Measurements from ENCODE around the gene LPAR6.

LPAR6 gene

GRCh38 chr13:48400090-48400694, 12.7 kb downstream of the LPAR6 start:
- CTCF ChIA-PET, result no interaction called here
- POLR2A ChIA-PET, result no interaction called here
- DNase-seq (ENCODE audit: extremely low spot score), result no peak
- no peak for TF ChIP-seq LEF1 (IDR thresholded peaks at IDR 0.05; ENCODE audit: borderline replicate concordance)

- no peak for DNase-seq (ENCODE audit: extremely low spot score)
- TF ChIP-seq LEF1 (IDR thresholded peaks at IDR 0.05; ENCODE audit: borderline replicate concordance) (no peak), TARDBP (IDR thresholded peaks at IDR 0.05) (no peak), SP1 (IDR thresholded peaks at IDR 0.05) (no peak), ARNT (IDR thresholded peaks at IDR 0.05) (no peak), SUZ12 (IDR thresholded peaks at IDR 0.05) (no peak), HDGF (IDR thresholded peaks at IDR 0.05; ENCODE audit: borderline replicate concordance) (no peak), FOXK2 (IDR thresholded peaks at IDR 0.05) (no peak), ZNF384 (IDR thresholded peaks at IDR 0.05) (no peak), BHLHE40 (IDR thresholded peaks at IDR 0.05; ENCODE audit: borderline replicate concordance) (no peak), CTBP1 (IDR thresholded peaks at IDR 0.05; ENCODE audit: borderline replicate concordance) (no peak), FOXM1 (IDR thresholded peaks at IDR 0.05; ENCODE audit: borderline replicate concordance) (no peak), ELF4 (IDR thresholded peaks at IDR 0.05) (no peak), FOXA1 (IDR thresholded peaks at IDR 0.05) (no peak)
- CTCF ChIA-PET, result no interaction called here
- POLR2A ChIA-PET, result no interaction called here
These were observed 14.3 kb downstream of the LPAR6 start for GRCh38 chr13:48398450-48399095.

GRCh38 chr13:48397744-48398143, 15.2 kb downstream of the LPAR6 start:
- ChIA-PET CTCF (no interaction called here), POLR2A (no interaction called here)
- no peak for DNase-seq (ENCODE audit: extremely low spot score)
- no peak for TF ChIP-seq ELF4 (IDR thresholded peaks at IDR 0.05)
- no peak for TF ChIP-seq SP1 (IDR thresholded peaks at IDR 0.05)
- no peak for TF ChIP-seq CTBP1 (IDR thresholded peaks at IDR 0.05; ENCODE audit: borderline replicate concordance)
- no peak for TF ChIP-seq ZNF384 (IDR thresholded peaks at IDR 0.05)
- no peak for TF ChIP-seq FOXM1 (IDR thresholded peaks at IDR 0.05; ENCODE audit: borderline replicate concordance)
- no peak for TF ChIP-seq L3MBTL2 (conservative IDR thresholded peaks at IDR 0.05)
- no peak for TF ChIP-seq PKNOX1 (IDR thresholded peaks at IDR 0.05)
- no peak for TF ChIP-seq FOXA1 (IDR thresholded peaks at IDR 0.05)
- no peak for TF ChIP-seq BHLHE40 (IDR thresholded peaks at IDR 0.05; ENCODE audit: borderline replicate concordance)
- TF ChIP-seq ARNT (IDR thresholded peaks at IDR 0.05), result no peak
- TF ChIP-seq TARDBP (IDR thresholded peaks at IDR 0.05), result no peak

GRCh38 chr13:48393698-48394085, 19.2 kb downstream of the LPAR6 start:
- TF ChIP-seq NFRKB (IDR thresholded peaks at IDR 0.05), result no peak
- no peak for TF ChIP-seq ARNT (IDR thresholded peaks at IDR 0.05)
- TF ChIP-seq ZNF384 (IDR thresholded peaks at IDR 0.05), result no peak
- no peak for TF ChIP-seq L3MBTL2 (conservative IDR thresholded peaks at IDR 0.05)
- no peak for TF ChIP-seq PKNOX1 (IDR thresholded peaks at IDR 0.05)
- TF ChIP-seq FOXA1 (IDR thresholded peaks at IDR 0.05), result no peak
- TF ChIP-seq FOXM1 (IDR thresholded peaks at IDR 0.05; ENCODE audit: borderline replicate concordance), result no peak
- TF ChIP-seq TARDBP (IDR thresholded peaks at IDR 0.05), result no peak
- no peak for TF ChIP-seq LEF1 (IDR thresholded peaks at IDR 0.05; ENCODE audit: borderline replicate concordance)
- no peak for TF ChIP-seq HDGF (IDR thresholded peaks at IDR 0.05; ENCODE audit: borderline replicate concordance)
- no peak for TF ChIP-seq CTBP1 (IDR thresholded peaks at IDR 0.05; ENCODE audit: borderline replicate concordance)
- TF ChIP-seq SUZ12 (IDR thresholded peaks at IDR 0.05), result no peak
- TF ChIP-seq SP1 (IDR thresholded peaks at IDR 0.05), result no peak
- no peak for TF ChIP-seq ELF4 (IDR thresholded peaks at IDR 0.05)
- TF ChIP-seq FOXK2 (IDR thresholded peaks at IDR 0.05), result no peak
- DNase-seq (ENCODE audit: extremely low spot score), result no peak
- ChIA-PET CTCF (no interaction called here), POLR2A (no interaction called here)

GRCh38 chr13:48393030-48393697, 19.7 kb downstream of the LPAR6 start:
- CTCF ChIA-PET, result no interaction called here
- DNase-seq (ENCODE audit: extremely low spot score), result no peak
- POLR2A ChIA-PET, result no interaction called here
- TF ChIP-seq FOXA1 (IDR thresholded peaks at IDR 0.05), result no peak
- TF ChIP-seq TARDBP (IDR thresholded peaks at IDR 0.05), result no peak
- TF ChIP-seq NFRKB (IDR thresholded peaks at IDR 0.05), result no peak
- TF ChIP-seq SUZ12 (IDR thresholded peaks at IDR 0.05), result no peak
- no peak for TF ChIP-seq FOXK2 (IDR thresholded peaks at IDR 0.05)
- TF ChIP-seq PKNOX1 (IDR thresholded peaks at IDR 0.05), result no peak
- TF ChIP-seq L3MBTL2 (conservative IDR thresholded peaks at IDR 0.05), result no peak
- TF ChIP-seq LEF1 (IDR thresholded peaks at IDR 0.05; ENCODE audit: borderline replicate concordance), result no peak
- TF ChIP-seq SP1 (IDR thresholded peaks at IDR 0.05), result no peak
- TF ChIP-seq CTBP1 (IDR thresholded peaks at IDR 0.05; ENCODE audit: borderline replicate concordance), result no peak
- TF ChIP-seq ELF4 (IDR thresholded peaks at IDR 0.05), result no peak

- CTCF ChIA-PET, result no interaction called here
- POLR2A ChIA-PET, result no interaction called here
- no peak for DNase-seq (ENCODE audit: extremely low spot score)
- TF ChIP-seq FOXK2 (IDR thresholded peaks at IDR 0.05) (no peak), SUZ12 (IDR thresholded peaks at IDR 0.05) (no peak), CTBP1 (IDR thresholded peaks at IDR 0.05; ENCODE audit: borderline replicate concordance) (no peak), ELF4 (IDR thresholded peaks at IDR 0.05) (no peak), LEF1 (IDR thresholded peaks at IDR 0.05; ENCODE audit: borderline replicate concordance) (no peak), FOXM1 (IDR thresholded peaks at IDR 0.05; ENCODE audit: borderline replicate concordance) (no peak), PKNOX1 (IDR thresholded peaks at IDR 0.05) (no peak)
These were observed 21.7 kb downstream of the LPAR6 start for GRCh38 chr13:48391257-48391656.

All from HEK293T (cell line).